Gastroesophageal sphincter (tissue), 3 donors: ENCODE measurements around the gene MT4.

Source experiments
- POLR2A ChIP-seq, 2 donors: fragments of 450-650 bp; IDR thresholded peaks; one replicate each; pipeline ENCODE4 v1.6.1; 2017; ENCODE audit warnings: antibody characterized with exemption in 2 of 2, mild to moderate bottlenecking in 2 of 2, moderate library complexity in 1 of 2
- TF ChIP-seq, protein P1 (sequence below), 4 experiments: fragments of 200-600 bp in 2 of 4; fragments of 450-650 bp in 2 of 4; sonication (generic) in 1 of 4; IDR thresholded peaks; one replicate each; pipeline ENCODE4 v1.5.1; 2017 to 2019; ENCODE audit warnings: antibody characterized with exemption in 4 of 4, mild to moderate bottlenecking in 2 of 4, moderate library complexity in 2 of 4

DNA sequence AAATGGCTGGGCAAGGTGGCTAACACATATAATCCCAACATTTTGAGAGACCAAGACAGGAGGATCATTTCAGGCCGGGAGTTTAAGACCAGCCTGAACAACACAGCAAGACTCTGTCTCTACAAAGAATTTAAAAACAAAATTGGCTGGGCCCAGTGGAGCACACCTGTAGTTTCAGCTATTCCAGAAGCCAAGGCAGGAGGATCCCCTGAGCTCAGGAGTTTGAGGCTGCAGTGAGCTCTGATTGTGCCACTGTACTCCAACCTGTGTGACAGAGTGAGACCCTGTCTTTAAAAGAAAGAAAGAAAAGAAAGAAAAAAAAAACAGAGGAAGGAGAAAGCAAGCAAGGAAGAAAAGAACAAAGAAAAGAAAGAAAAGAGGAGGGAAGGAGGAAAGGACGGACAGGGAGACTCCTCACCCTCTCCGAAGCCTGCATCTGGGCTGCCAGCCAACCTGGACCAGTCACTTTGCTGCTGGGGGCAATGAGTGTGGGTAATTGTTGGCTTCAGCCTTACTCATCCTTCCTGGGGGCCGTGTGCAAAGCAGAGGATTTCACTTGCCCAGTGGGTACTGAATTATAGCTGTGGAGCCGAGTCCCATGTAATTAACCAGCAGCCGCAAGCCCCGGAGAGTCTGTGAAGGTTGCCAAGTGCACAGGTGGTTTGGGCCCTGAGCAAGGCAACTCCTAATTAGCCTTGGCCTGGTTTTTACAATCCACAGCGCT, 6.7 kb upstream of the MT4 start:
- TF ChIP-seq, protein P1, sequence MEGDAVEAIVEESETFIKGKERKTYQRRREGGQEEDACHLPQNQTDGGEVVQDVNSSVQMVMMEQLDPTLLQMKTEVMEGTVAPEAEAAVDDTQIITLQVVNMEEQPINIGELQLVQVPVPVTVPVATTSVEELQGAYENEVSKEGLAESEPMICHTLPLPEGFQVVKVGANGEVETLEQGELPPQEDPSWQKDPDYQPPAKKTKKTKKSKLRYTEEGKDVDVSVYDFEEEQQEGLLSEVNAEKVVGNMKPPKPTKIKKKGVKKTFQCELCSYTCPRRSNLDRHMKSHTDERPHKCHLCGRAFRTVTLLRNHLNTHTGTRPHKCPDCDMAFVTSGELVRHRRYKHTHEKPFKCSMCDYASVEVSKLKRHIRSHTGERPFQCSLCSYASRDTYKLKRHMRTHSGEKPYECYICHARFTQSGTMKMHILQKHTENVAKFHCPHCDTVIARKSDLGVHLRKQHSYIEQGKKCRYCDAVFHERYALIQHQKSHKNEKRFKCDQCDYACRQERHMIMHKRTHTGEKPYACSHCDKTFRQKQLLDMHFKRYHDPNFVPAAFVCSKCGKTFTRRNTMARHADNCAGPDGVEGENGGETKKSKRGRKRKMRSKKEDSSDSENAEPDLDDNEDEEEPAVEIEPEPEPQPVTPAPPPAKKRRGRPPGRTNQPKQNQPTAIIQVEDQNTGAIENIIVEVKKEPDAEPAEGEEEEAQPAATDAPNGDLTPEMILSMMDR (IDR thresholded peaks at IDR 0.05), result no peak
- TF ChIP-seq POLR2A (IDR thresholded peaks at IDR 0.05), result no peak
